H1 (cell line): ENCODE results near the gene C17orf113. TPM values are rescaled to one million over a fixed set of nuclear protein-coding genes. Genes with fewer than 3 reads are reported as not detected.

Experiments used
- ASH2L ChIP-seq: fragments of 200-600, 300-600 bp; sonication (generic); IDR thresholded peaks from one replicate; pipeline ENCODE4 v1.7.1; 2017; ENCODE audit warnings: low read length
- E2F6 ChIP-seq: IDR thresholded peaks from 2 replicates; pipeline ENCODE4 v1.6.1; 2012; ENCODE audit warnings: inconsistent platforms
- SP2 ChIP-seq: IDR thresholded peaks from 2 replicates; pipeline ENCODE4 v1.6.1; 2012; ENCODE audit warnings: mild to moderate bottlenecking, low read length, inconsistent platforms
- SRF ChIP-seq: IDR thresholded peaks from 2 replicates; pipeline ENCODE4 v1.6.1; 2011; ENCODE audit warnings: mild to moderate bottlenecking, low read depth, low read length, moderate library complexity
- TAF1 ChIP-seq: IDR thresholded peaks from 2 replicates; pipeline ENCODE4 v1.6.1; 2011; ENCODE audit warnings: mild to moderate bottlenecking, low read depth, low read length
- TAF7 ChIP-seq: optimal IDR thresholded peaks from 2 replicates; pipeline ENCODE3; 2011; ENCODE audit warnings: low read depth, mild to moderate bottlenecking, inconsistent platforms, low read length, moderate library complexity, borderline replicate concordance
- TBP ChIP-seq: IDR thresholded peaks from 2 replicates; pipeline ENCODE4 v1.6.1; 2011; ENCODE audit warnings: low read depth, low read length, improper control_type of control experiment
- polyA plus RNA-seq, 7 experiments: library from polyadenylated mRNA; depleted of rRNA in 3 of 7; stranded (reverse) in 5 of 7; unstranded in 2 of 7; fragments of >200 nt in 5 of 7; fragments of 200-250 nt in 2 of 7; gene quantifications; 1 replicate in 5 of 7; 2 replicates in 1 of 7; 4 replicates in 1 of 7; pipeline versions ENCODE4 v1.2.1 to v1.2.3, GENCODE V29; 2011 to 2013; ENCODE audit warnings: missing spikeins in 2 of 7, mixed read lengths in 2 of 7
- total RNA-seq: library from RNA; stranded (reverse); fragmentation: NEBNext Ultra II Directional; extraction: Animal tissue kit (Norgen Biotek cat#: 25700); gene quantifications from 2 replicates; pipeline ENCODE4 v1.2.1, GENCODE V29; 2021

Gene C17orf113
- total and polyA plus RNA-seq, 2 of the 8 experiments (the other 6 are each of a cell fraction or from before 2014, with no cell fraction given) = 1.0 to 1.4 TPM

- TF ChIP-seq TAF7 = no peak
- peak; percentile 92 for TF ChIP-seq E2F6
- TF ChIP-seq ASH2L = peak; percentile 29
- no peak for TF ChIP-seq SRF
- TF ChIP-seq SP2 = no peak
- TF ChIP-seq TBP = no peak
- TF ChIP-seq TAF1 = 0 out of 2 replicates have a peak, but pooled peaks have one; percentile 34
Measured at GRCh38 chr17:42097691-42098631, 47.6 kb upstream of the C17orf113 start, which contains the start of gene ZNF385C (continued).
